OCI-LY7 (cell line): ENCODE results near the gene UACA. TPM values are rescaled to one million over a fixed set of nuclear protein-coding genes. Genes with fewer than 3 reads are reported as not detected.

Experiments used
- BruUV-seq: library from RNA; stranded (reverse); fragments of 400-500 nt; replicated peaks from 2 replicates; lab custom pipeline; 2021; lab: Mats Ljungman, UMichigan
- CTCF ChIA-PET: fragments of 300-600 bp; sonication (Branson Sonifier 250); formaldehyde crosslinking; loops from one replicate; lab custom pipeline; 2022; ENCODE audit warnings: antibody characterized with exemption; ENCODE audit not compliant: unreplicated experiment; lab: Charles Lee
- POLR2A ChIA-PET: fragments of 300-600 bp; sonication (Branson Sonifier 250); formaldehyde crosslinking; loops from one replicate; lab custom pipeline; 2022; ENCODE audit warnings: antibody characterized with exemption; lab: Charles Lee
- DNase-seq: peaks from one replicate; pipeline ENCODE4 v3.0.0-alpha.2; 2015; ENCODE audit warnings: low spot score
- H2AFZ ChIP-seq: fragments of 200-600 bp; sonication (generic), shearing (Covaris generic); 2 replicates; pipeline ENCODE4 v1.6.1; 2014; ENCODE audit warnings: mild to moderate bottlenecking, antibody characterized with exemption, low read length, moderate library complexity
- H3K27ac ChIP-seq: fragments of 200-600 bp; sonication (generic); 2 replicates; pipeline ENCODE4 v1.5.1; 2014; ENCODE audit warnings: mixed run types, low read depth, mild to moderate bottlenecking, moderate library complexity, low read length, inconsistent platforms; ENCODE audit not compliant: poor library complexity, severe bottlenecking
- H3K36me3 ChIP-seq: fragments of 200-600 bp; sonication (generic); 2 replicates; pipeline ENCODE4 v1.6.1; 2014; ENCODE audit warnings: mild to moderate bottlenecking, antibody characterized with exemption, low read length, moderate library complexity, mixed read lengths; ENCODE audit not compliant: insufficient read depth
- H3K4me1 ChIP-seq: fragments of 200-600 bp; sonication (generic); 2 replicates; pipeline ENCODE4 v1.5.1; 2014; ENCODE audit warnings: mild to moderate bottlenecking, low read length; ENCODE audit not compliant: insufficient read depth, poor library complexity, severe bottlenecking
- H3K4me2 ChIP-seq: fragments of 200-600 bp; sonication (generic); 2 replicates; pipeline ENCODE4 v1.6.1; 2014; ENCODE audit warnings: mild to moderate bottlenecking, low read length
- H3K4me3 ChIP-seq: fragments of 200-600 bp; sonication (generic); 2 replicates; pipeline ENCODE4 v1.5.1; 2014; ENCODE audit warnings: mild to moderate bottlenecking, low read depth, low read length; ENCODE audit not compliant: poor library complexity, severe bottlenecking
- H3K79me2 ChIP-seq: fragments of 200-600 bp; sonication (generic); 2 replicates; pipeline ENCODE4 v1.6.1; 2016; ENCODE audit warnings: low read depth, mild to moderate bottlenecking, low read length, moderate library complexity, mixed read lengths; ENCODE audit not compliant: insufficient read depth
- H3K9me2 ChIP-seq: fragments of 200-600 bp; sonication (generic); 2 replicates; pipeline ENCODE4 v1.6.1; 2016; ENCODE audit warnings: mild to moderate bottlenecking, low read length, mixed read lengths; ENCODE audit not compliant: insufficient read depth
- H3K9me3 ChIP-seq: fragments of 200-600 bp; sonication (generic); 2 replicates; pipeline ENCODE4 v1.6.1; 2014; ENCODE audit warnings: mild to moderate bottlenecking, mixed run types, low read length, mixed read lengths
- H4K20me1 ChIP-seq: fragments of 200-600 bp; sonication (generic); 2 replicates; pipeline ENCODE4 v1.6.1; 2014; ENCODE audit warnings: mild to moderate bottlenecking, antibody characterized with exemption, low read length, moderate library complexity, mixed read lengths; ENCODE audit not compliant: insufficient read depth
- EZH2phosphoT487 ChIP-seq: fragments of 200-600 bp; sonication (generic); IDR thresholded peaks from 2 replicates; pipeline ENCODE4 v1.6.1; 2018; ENCODE audit warnings: low read depth, borderline replicate concordance, mild to moderate bottlenecking, mixed run types, antibody characterized with exemption, low read length, moderate library complexity, mixed read lengths
- intact Hi-C: fragments of 100-400 bp; cut with micrococcal nuclease; formaldehyde crosslinking; loops from one replicate; pipeline ENCODE4 v1.10.0; 2022; ENCODE audit not compliant: unreplicated experiment
- total RNA-seq, 2 experiments: library from RNA; depleted of rRNA in 1 of 2; stranded (reverse); fragments of >200 nt in 1 of 2; shearing (Covaris generic) in 1 of 2; gene quantifications; 2 replicates each; pipeline ENCODE4 v1.2.3, GENCODE V29; 2014 to 2022
- TF ChIP-seq, protein P1 (sequence below): fragments of 200-600 bp; sonication (generic); conservative IDR thresholded peaks from 2 replicates; pipeline ENCODE4 v1.5.1; 2014; ENCODE audit warnings: mild to moderate bottlenecking, antibody characterized with exemption, low read length, moderate library complexity, mixed read lengths

The UACA gene
- total RNA-seq, 2 experiments from 2014 or later: not detected

DNA sequence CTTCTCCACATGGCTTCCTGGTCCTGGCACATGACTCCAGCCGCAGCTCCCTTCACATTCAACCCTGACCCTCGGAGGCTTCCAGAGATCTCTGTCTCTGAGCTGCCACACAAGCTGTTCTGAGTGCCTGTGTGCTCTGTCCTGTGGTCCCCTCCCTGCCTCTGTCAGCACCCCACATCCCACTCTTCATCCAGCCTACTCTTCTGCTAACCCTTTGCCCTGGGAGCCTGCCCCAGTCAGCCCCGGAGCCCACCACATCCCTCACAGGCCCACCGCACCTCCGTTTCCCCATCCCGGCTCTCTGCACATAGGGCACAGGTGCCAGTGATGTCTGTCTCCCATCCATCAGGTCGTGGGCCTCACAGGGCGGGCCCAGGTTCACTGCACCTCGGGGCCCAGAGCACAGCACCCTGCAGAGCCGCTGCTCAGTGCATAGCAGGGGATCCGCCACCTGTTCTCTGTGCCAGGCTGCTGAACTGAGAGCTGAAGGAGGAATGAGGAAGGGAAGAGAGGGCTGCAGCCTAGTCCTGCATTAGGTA is 133.6 kb downstream of the UACA start:
- H3K36me3 ChIP-seq: no peaks in the 10 kb centered on the region
- no peaks in the 10 kb centered on the region for H3K9me3 ChIP-seq
- no TSS peak for BruUV-seq
- no peak overlapping the region for H3K4me2 ChIP-seq
- no peak overlapping the region for H2AFZ ChIP-seq
- H3K27ac ChIP-seq: no peak overlapping the region
- TF ChIP-seq, protein P1, sequence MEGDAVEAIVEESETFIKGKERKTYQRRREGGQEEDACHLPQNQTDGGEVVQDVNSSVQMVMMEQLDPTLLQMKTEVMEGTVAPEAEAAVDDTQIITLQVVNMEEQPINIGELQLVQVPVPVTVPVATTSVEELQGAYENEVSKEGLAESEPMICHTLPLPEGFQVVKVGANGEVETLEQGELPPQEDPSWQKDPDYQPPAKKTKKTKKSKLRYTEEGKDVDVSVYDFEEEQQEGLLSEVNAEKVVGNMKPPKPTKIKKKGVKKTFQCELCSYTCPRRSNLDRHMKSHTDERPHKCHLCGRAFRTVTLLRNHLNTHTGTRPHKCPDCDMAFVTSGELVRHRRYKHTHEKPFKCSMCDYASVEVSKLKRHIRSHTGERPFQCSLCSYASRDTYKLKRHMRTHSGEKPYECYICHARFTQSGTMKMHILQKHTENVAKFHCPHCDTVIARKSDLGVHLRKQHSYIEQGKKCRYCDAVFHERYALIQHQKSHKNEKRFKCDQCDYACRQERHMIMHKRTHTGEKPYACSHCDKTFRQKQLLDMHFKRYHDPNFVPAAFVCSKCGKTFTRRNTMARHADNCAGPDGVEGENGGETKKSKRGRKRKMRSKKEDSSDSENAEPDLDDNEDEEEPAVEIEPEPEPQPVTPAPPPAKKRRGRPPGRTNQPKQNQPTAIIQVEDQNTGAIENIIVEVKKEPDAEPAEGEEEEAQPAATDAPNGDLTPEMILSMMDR: no peak
- no peak for TF ChIP-seq EZH2phosphoT487
- no peaks in the 10 kb centered on the region for H3K9me2 ChIP-seq
- ChIA-PET POLR2A (no interaction called here), CTCF (no interaction called here)
- intact Hi-C loops: no loop called here
- H4K20me1 ChIP-seq: no peaks in the 10 kb centered on the region
- no peak for DNase-seq
- no peaks in the 10 kb centered on the region for H3K4me1 ChIP-seq
- H3K79me2 ChIP-seq: no peaks in the 10 kb centered on the region
- no peak overlapping the region for H3K4me3 ChIP-seq

DNA sequence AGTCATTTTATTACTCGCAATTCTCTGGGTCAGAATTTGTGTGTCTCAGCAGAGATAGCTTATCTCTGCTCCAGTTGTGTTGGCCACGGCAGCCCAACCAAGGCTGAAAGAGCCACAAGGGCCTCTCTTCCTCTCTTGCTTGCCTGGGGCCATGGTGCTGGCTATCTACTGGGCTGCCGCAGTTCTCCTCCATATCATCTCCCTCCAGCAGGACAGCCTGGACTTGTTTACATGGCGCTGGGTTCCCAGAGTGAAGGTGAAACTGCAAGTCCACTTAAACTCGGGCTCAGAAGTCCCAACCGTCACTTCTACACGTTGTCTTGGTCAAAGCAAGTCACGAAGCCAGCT is 134.8 kb downstream of the UACA start:
- no TSS peak for BruUV-seq
- no peaks in the 10 kb centered on the region for H4K20me1 ChIP-seq
- CTCF ChIA-PET: interaction anchor here (0.5 kb wide), 1 partner anchor 538 kb away, joined by 3 read pairs; no protein-coding TSS in a partner anchor
- intact Hi-C loops: no loop called here
- H3K79me2 ChIP-seq: no peaks in the 10 kb centered on the region
- no peaks in the 10 kb centered on the region for H3K4me1 ChIP-seq
- H3K27ac ChIP-seq: no peak overlapping the region
- no peak overlapping the region for H3K4me3 ChIP-seq
- H3K36me3 ChIP-seq: no peaks in the 10 kb centered on the region
- H3K9me2 ChIP-seq: no peaks in the 10 kb centered on the region
- H3K9me3 ChIP-seq: no peaks in the 10 kb centered on the region
- DNase-seq: no peak
- POLR2A ChIA-PET: no interaction called here
- H3K4me2 ChIP-seq: no peak overlapping the region
- H2AFZ ChIP-seq: no peak overlapping the region
- TF ChIP-seq EZH2phosphoT487: no peak
- TF ChIP-seq, protein P1: no peak

DNA sequence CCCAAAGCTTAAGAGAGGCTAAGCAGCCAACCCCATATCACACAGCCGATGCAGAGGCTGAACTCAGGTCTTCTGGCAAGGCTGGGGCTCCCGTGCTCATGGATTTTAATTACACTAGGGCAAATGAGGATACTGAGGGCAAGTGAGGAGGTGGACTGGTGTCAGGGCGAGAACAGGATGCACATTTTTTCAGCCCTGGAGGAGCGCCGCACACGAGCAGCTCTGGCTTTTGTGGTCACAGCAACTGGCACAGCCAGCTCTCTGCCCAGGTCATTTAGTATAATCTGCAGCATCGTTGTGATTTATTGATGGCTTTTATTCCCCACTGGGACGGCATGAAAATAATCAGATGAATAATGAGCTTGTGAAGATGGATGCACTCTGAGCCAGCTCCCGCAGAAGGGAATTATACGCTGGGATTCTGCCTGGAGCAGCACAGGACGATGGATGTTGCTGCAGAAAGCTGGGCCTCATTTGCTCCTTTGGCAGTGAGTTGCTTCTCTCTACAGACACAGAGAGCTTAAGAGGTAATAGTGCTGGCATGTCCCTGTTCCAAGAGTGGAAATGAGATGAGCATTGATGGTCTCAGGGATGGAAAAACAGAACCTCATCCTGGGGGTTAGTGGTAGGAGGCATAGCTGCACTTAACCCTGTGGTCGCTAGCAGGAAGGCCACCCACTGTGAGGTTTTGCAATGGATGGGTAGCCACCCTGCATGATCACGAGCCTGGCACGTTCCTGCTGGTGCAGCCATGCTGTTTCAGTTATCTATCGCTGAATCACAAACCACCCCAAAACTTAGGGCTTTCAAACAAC is 135.4 kb downstream of the UACA start:
- Histone ChIP-seq H3K4me2 (no peak overlapping the region), H3K4me1 (no peaks in the 10 kb centered on the region), H3K9me2 (no peaks in the 10 kb centered on the region), H2AFZ (no peak overlapping the region), H3K36me3 (no peaks in the 10 kb centered on the region), H3K27ac (no peak overlapping the region), H3K9me3 (no peaks in the 10 kb centered on the region), H4K20me1 (no peaks in the 10 kb centered on the region), H3K4me3 (no peak overlapping the region), H3K79me2 (no peaks in the 10 kb centered on the region)
- intact Hi-C loops: no loop called here
- ChIA-PET CTCF (no interaction called here), POLR2A (no interaction called here)
- DNase-seq: no peak
- BruUV-seq: no TSS peak
- TF ChIP-seq, protein P1: no peak
- no peak for TF ChIP-seq EZH2phosphoT487
